ENCODE results near the gene SLC25A48. TPM values are rescaled to one million over a fixed set of nuclear protein-coding genes. Genes with fewer than 3 reads are reported as not detected.

Gene SLC25A48
- total and polyA plus RNA-seq, 9 donors = 1.4 TPM; not detected in 8

GRCh38 chr5:135813758-135814157 is 20.7 kb upstream of the SLC25A48 start:
- Histone ChIP-seq H3K27ac (no peak overlapping the region), H3K4me3 (no peak overlapping the region), H3K36me3 (no peaks in the 10 kb centered on the region), H3K9me3 (no peaks in the 10 kb centered on the region), H3K27me3 (no peaks in the 10 kb centered on the region), H3K4me1 (ENCODE audit: insufficient read depth) (no peaks in the 10 kb centered on the region)
- DNase-seq = no peak
- intact Hi-C loops (cut with DNase I) = no loop called here
- WGBS, 3 donors = 57 to 77% (median 74%) methylated on average over 7 of the region's 7 CpGs
- no peak for TF ChIP-seq CTCF (IDR thresholded peaks at IDR 0.05)
- no peak for TF ChIP-seq POLR2A (IDR thresholded peaks at IDR 0.05)
- TF ChIP-seq EP300 (IDR thresholded peaks at IDR 0.05) = no peak

GRCh38 chr5:135814316-135814715 is 20.1 kb upstream of the SLC25A48 start:
- no peaks in the 10 kb centered on the region for H3K9me3 ChIP-seq
- intact Hi-C loops (cut with DNase I) = no loop called here
- H3K36me3 ChIP-seq = no peaks in the 10 kb centered on the region
- no peaks in the 10 kb centered on the region for H3K27me3 ChIP-seq
- no peak for DNase-seq
- no peaks in the 10 kb centered on the region for H3K4me1 ChIP-seq (ENCODE audit: insufficient read depth)
- no peak overlapping the region for H3K4me3 ChIP-seq
- WGBS, 3 donors = 71 to 94% (median 86%) methylated on average over 3 of the region's 3 CpGs
- TF ChIP-seq CTCF (IDR thresholded peaks at IDR 0.05) (no peak), POLR2A (IDR thresholded peaks at IDR 0.05) (no peak), EP300 (IDR thresholded peaks at IDR 0.05) (no peak)
- no peak overlapping the region for H3K27ac ChIP-seq

GRCh38 chr5:135814812-135815211 is 19.7 kb upstream of the SLC25A48 start:
- TF ChIP-seq EP300 (IDR thresholded peaks at IDR 0.05) (no peak), CTCF (IDR thresholded peaks at IDR 0.05) (no peak), POLR2A (IDR thresholded peaks at IDR 0.05) (no peak)
- WGBS, 3 donors = 73 to 74% (median 74%) methylated on average over 3 of the region's 3 CpGs
- no peaks in the 10 kb centered on the region for H3K9me3 ChIP-seq

GRCh38 chr5:135821061-135821801 is 13.2 kb upstream of the SLC25A48 start:
- no peaks in the 10 kb centered on the region for H3K9me3 ChIP-seq
- no peak overlapping the region for H3K27ac ChIP-seq
- intact Hi-C loops (cut with DNase I) = no loop called here
- DNase-seq = no peak
- H3K36me3 ChIP-seq = no peaks in the 10 kb centered on the region
- WGBS, 3 donors = 85 to 89% (median 87%) methylated on average over 5 of the region's 5 CpGs
- no peak overlapping the region for H3K4me3 ChIP-seq
- H3K4me1 ChIP-seq (ENCODE audit: insufficient read depth) = no peaks in the 10 kb centered on the region
- no peaks in the 10 kb centered on the region for H3K27me3 ChIP-seq
- no peak for TF ChIP-seq CTCF (IDR thresholded peaks at IDR 0.05)
- TF ChIP-seq EP300 (IDR thresholded peaks at IDR 0.05) = no peak
- TF ChIP-seq POLR2A (IDR thresholded peaks at IDR 0.05) = no peak

More at GRCh38 chr5:135814812-135815211, 19.7 kb upstream of the SLC25A48 start:
- no peaks in the 10 kb centered on the region for H3K36me3 ChIP-seq
- no peak for DNase-seq
- no peak overlapping the region for H3K4me3 ChIP-seq
- no peak overlapping the region for H3K27ac ChIP-seq
- H3K27me3 ChIP-seq = no peaks in the 10 kb centered on the region
- intact Hi-C loops (cut with DNase I) = loop anchor here in 1 of 4 donors (1.0 kb wide), 1 partner anchor 23 kb away; no protein-coding TSS in a partner anchor
- no peaks in the 10 kb centered on the region for H3K4me1 ChIP-seq (ENCODE audit: insufficient read depth)

Measured in ovary (tissue), 9 donors.